HG03064 (cell line): Measurements from ENCODE around the gene TRDN.
"Not testable (repeated sequence)": the region's sequence is repeated elsewhere in the genome, so short reads cannot be mapped to it uniquely, and the experiment has no call there.

Experiments
- ATAC-seq: cut with Tn5 transposase; IDR thresholded peaks from one replicate; pipeline ENCODE4 v1.9.1; 2021; ENCODE audit warnings: low read depth; ENCODE audit not compliant: unreplicated experiment

Gene TRDN

GRCh38 chr6:123316733-123317323 is 319.9 kb downstream of the TRDN start:
- ATAC-seq: no peak

- not testable (repeated sequence) for ATAC-seq
Observed at GRCh38 chr6:123314459-123314858, 322.3 kb downstream of the TRDN start.

- ATAC-seq: no peak
Observed at GRCh38 chr6:123309130-123309529, 327.6 kb downstream of the TRDN start.

- no peak for ATAC-seq
Observed at GRCh38 chr6:123306334-123306733, 330.4 kb downstream of the TRDN start.

- ATAC-seq: no peak
Observed at GRCh38 chr6:123295672-123296071, 341.1 kb downstream of the TRDN start.

GRCh38 chr6:123295181-123295580 is 341.6 kb downstream of the TRDN start:
- no peak for ATAC-seq

GRCh38 chr6:123288649-123289048 is 348.1 kb downstream of the TRDN start:
- ATAC-seq: no peak

- no peak for ATAC-seq
Observed at GRCh38 chr6:123276546-123276980, 360.2 kb downstream of the TRDN start.

- ATAC-seq: no peak
Observed at GRCh38 chr6:123263981-123264380, 372.8 kb downstream of the TRDN start.

- ATAC-seq: no peak
Observed at GRCh38 chr6:123240626-123241025, 396.1 kb downstream of the TRDN start.

- no peak for ATAC-seq
Observed at GRCh38 chr6:123233336-123233735, 403.4 kb downstream of the TRDN start.

GRCh38 chr6:123227789-123228188 is 409.0 kb downstream of the TRDN start:
- not testable (repeated sequence) for ATAC-seq

- ATAC-seq: no peak
Observed at GRCh38 chr6:123226398-123226797, 410.4 kb downstream of the TRDN start.

GRCh38 chr6:123224077-123224476 is 412.7 kb downstream of the TRDN start:
- no peak for ATAC-seq

GRCh38 chr6:123223461-123223860 is 413.3 kb downstream of the TRDN start:
- no peak for ATAC-seq

- no peak for ATAC-seq
Observed at GRCh38 chr6:123215211-123215610, 421.5 kb downstream of the TRDN start.

- ATAC-seq: no peak
Observed at GRCh38 chr6:123214433-123214832, 422.3 kb downstream of the TRDN start.

- no peak for ATAC-seq
Observed at GRCh38 chr6:123213921-123214320, 422.8 kb downstream of the TRDN start.

- no peak for ATAC-seq
Observed at GRCh38 chr6:123211777-123212545, 424.8 kb downstream of the TRDN start.

- ATAC-seq: no peak
Observed at GRCh38 chr6:123210645-123211044, 426.1 kb downstream of the TRDN start.

GRCh38 chr6:123207967-123208510 is 428.7 kb downstream of the TRDN start:
- no peak for ATAC-seq

GRCh38 chr6:123203928-123204327 is 432.8 kb downstream of the TRDN start:
- ATAC-seq: no peak
